GM12878 (cell line): ENCODE measurements around the gene ZNF670. TPM values are rescaled to one million over a fixed set of nuclear protein-coding genes. Genes with fewer than 3 reads are reported as not detected.

Source experiments
- ATAC-seq: fragments of 200-7000 bp; cut with Tn5 transposase; 3 replicates; pipeline ENCODE4 v1.9.1; 2020; ENCODE audit warnings: mild to moderate bottlenecking, moderate library complexity
- BruUV-seq: library from RNA; stranded (reverse); fragments of 400-500 nt; replicated peaks from 2 replicates; lab custom pipeline; 2021; lab: Mats Ljungman, UMichigan
- CTCF ChIA-PET: fragments of 300-600 bp; sonication (Branson Sonifier 250); formaldehyde crosslinking; extraction: SDS; loops from one replicate; lab custom pipeline; 2021; ENCODE audit warnings: inconsistent platforms; lab: Yijun Ruan, JAX
- POLR2A ChIA-PET: fragments of 350-600 bp; formaldehyde crosslinking; extraction: SDS; loops from one replicate; lab custom pipeline; 2021; ENCODE audit warnings: inconsistent platforms; lab: Charles Lee
- RAD21 ChIA-PET: fragments of 300-600 bp; sonication (Branson Sonifier 250); formaldehyde crosslinking; loops from one replicate; lab custom pipeline; 2023; ENCODE audit warnings: antibody characterized with exemption; ENCODE audit not compliant: unreplicated experiment; lab: Charles Lee
- SMC1A ChIA-PET: fragments of 300-600 bp; sonication (Branson Sonifier 250); formaldehyde crosslinking; loops from one replicate; lab custom pipeline; 2023; ENCODE audit not compliant: unreplicated experiment, uncharacterized antibody; lab: Charles Lee
- DNase-seq: peaks from one replicate; pipeline ENCODE4 v3.0.0-alpha.2; 2011; ENCODE audit warnings: low read depth, low spot score
- FAIRE-seq: peaks from 3 replicates; lab custom pipeline; 2011; peaks lifted over from hg19 to GRCh38; lab: Jason Lieb, UNC
- H2AFZ ChIP-seq: 2 replicates; pipeline ENCODE4 v1.6.0; 2011; ENCODE audit warnings: low read depth, low read length, control low read depth; ENCODE audit not compliant: control insufficient read depth
- H3K27ac ChIP-seq: 2 replicates; pipeline ENCODE4 v1.5.1; 2011; ENCODE audit warnings: control low read depth; ENCODE audit not compliant: control insufficient read depth, insufficient read depth
- H3K27me3 ChIP-seq, 2 experiments: replicated peaks in 1 of 2; 2 replicates each; pipeline versions ENCODE4 v1.6.0 to v1.6.1; 2011; ENCODE audit warnings: low read length in 1 of 2; ENCODE audit not compliant: control insufficient read depth in 2 of 2, insufficient read depth in 2 of 2
- H3K36me3 ChIP-seq, 2 experiments: 2 replicates each; pipeline ENCODE4 v1.5.1; 2011; ENCODE audit warnings: low read length in 1 of 2; ENCODE audit not compliant: control insufficient read depth in 2 of 2, insufficient read depth in 2 of 2
- H3K4me1 ChIP-seq: 2 replicates; pipeline ENCODE4 v1.6.1; 2011; ENCODE audit warnings: mild to moderate bottlenecking, low read length, moderate library complexity, mixed read lengths; ENCODE audit not compliant: control insufficient read depth, insufficient read depth
- H3K4me2 ChIP-seq: 2 replicates; pipeline ENCODE4 v1.6.0; 2011; ENCODE audit warnings: control low read depth; ENCODE audit not compliant: control insufficient read depth, insufficient read depth
- H3K4me3 ChIP-seq: fragments of 200-600 bp; sonication (generic); 2 replicates; pipeline ENCODE4 v1.5.1; 2016
- H3K79me2 ChIP-seq: 2 replicates; pipeline ENCODE4 v1.6.0; 2011; ENCODE audit warnings: low read length; ENCODE audit not compliant: control insufficient read depth, insufficient read depth
- H3K9ac ChIP-seq: 2 replicates; pipeline ENCODE4 v1.8.0; 2011; ENCODE audit warnings: low read length, control low read depth, mixed read lengths; ENCODE audit not compliant: control insufficient read depth, insufficient read depth
- H3K9me3 ChIP-seq: replicated peaks from 3 replicates; pipeline ENCODE4 v1.5.1; 2011; ENCODE audit warnings: mild to moderate bottlenecking, low read length; ENCODE audit not compliant: control insufficient read depth, insufficient read depth
- H4K20me1 ChIP-seq: 2 replicates; pipeline ENCODE4 v1.6.0; 2011; ENCODE audit not compliant: control insufficient read depth, insufficient read depth
- BHLHE40 ChIP-seq, 2 experiments: fragments of 450-650 bp in 1 of 2; IDR thresholded peaks; 2 replicates each; pipeline ENCODE4 v1.6.1; 2011 to 2017; ENCODE audit warnings: low read depth in 2 of 2, borderline replicate concordance in 1 of 2, improper control_type of control experiment in 1 of 2, low read length in 1 of 2, mild to moderate bottlenecking in 1 of 2
- CREB1 ChIP-seq: IDR thresholded peaks from 2 replicates; pipeline ENCODE4 v1.6.1; 2012; ENCODE audit warnings: low read depth, mild to moderate bottlenecking, inconsistent platforms
- HSF1 ChIP-seq: fragments of 150-350 bp; IDR thresholded peaks from 2 replicates; pipeline ENCODE4 v1.6.1; 2014; ENCODE audit warnings: mild to moderate bottlenecking, low read depth, low read length
- IRF4 ChIP-seq: IDR thresholded peaks from 2 replicates; pipeline ENCODE4 v1.6.1; 2011; ENCODE audit warnings: low read depth, low read length
- JUNB ChIP-seq: IDR thresholded peaks from 2 replicates; pipeline ENCODE4 v1.6.1; 2016; ENCODE audit warnings: antibody characterized with exemption, mild to moderate bottlenecking
- KAT2A ChIP-seq: conservative IDR thresholded peaks from 2 replicates; pipeline ENCODE4 v1.6.1; 2011; ENCODE audit warnings: low read depth, low read length; ENCODE audit not compliant: control insufficient read depth
- KDM1A ChIP-seq: fragments of 200-600 bp; sonication (generic); IDR thresholded peaks from 2 replicates; pipeline ENCODE4 v1.6.1; 2016; ENCODE audit warnings: borderline replicate concordance
- MEF2B ChIP-seq: fragments of 450-650 bp; IDR thresholded peaks from 2 replicates; pipeline ENCODE4 v1.6.1; 2018; ENCODE audit warnings: mild to moderate bottlenecking, moderate library complexity; ENCODE audit not compliant: partially characterized antibody, poor library complexity, severe bottlenecking
- MYB ChIP-seq: fragments of 150-350 bp; IDR thresholded peaks from 2 replicates; pipeline ENCODE4 v1.6.1; 2014; ENCODE audit warnings: mild to moderate bottlenecking, low read depth, low read length, borderline replicate concordance
- PAX5 ChIP-seq: IDR thresholded peaks from 2 replicates; pipeline ENCODE4 v1.6.1; 2011; ENCODE audit warnings: low read depth, low read length, borderline replicate concordance
- POLR2AphosphoS2 ChIP-seq: IDR thresholded peaks from 2 replicates; pipeline ENCODE4 v1.6.1; 2011; ENCODE audit warnings: low read depth, mild to moderate bottlenecking, low read length, improper control_type of control experiment, moderate library complexity
- SMAD1 ChIP-seq: fragments of 450-650 bp; IDR thresholded peaks from 2 replicates; pipeline ENCODE4 v1.6.1; 2018; ENCODE audit warnings: mild to moderate bottlenecking, low read depth; ENCODE audit not compliant: partially characterized antibody
- YBX1 ChIP-seq: fragments of 450-650 bp; IDR thresholded peaks from 2 replicates; pipeline ENCODE4 v1.6.1; 2016; ENCODE audit warnings: antibody characterized with exemption
- WGBS: methylation state at CpG from one replicate; pipeline ENCODE4 v1.1.6; 2016; ENCODE audit warnings: low lambda C conversion rate; ENCODE audit not compliant: insufficient replicate concordance, insufficient coverage; ENCODE audit errors: missing lambda C conversion rate; 5-methylcytosine and 5-hydroxymethylcytosine counted together
- in situ Hi-C: fragments of 300-500 bp; cut with MboI; formaldehyde crosslinking; loops from 9 replicates; pipeline ENCODE4 v1.14.3; 2018; ENCODE audit warnings: mixed read lengths
- intact Hi-C: fragments of 100-400 bp; cut with micrococcal nuclease; formaldehyde crosslinking; loops from one replicate; pipeline ENCODE4 v1.14.2; 2022; ENCODE audit not compliant: unreplicated experiment
- polyA plus RNA-seq, 11 experiments: library from polyadenylated mRNA; depleted of rRNA in 4 of 11; unstranded in 6 of 11; stranded (reverse) in 5 of 11; fragments of >200 nt; fragmentation: Nextera tagmentation in 4 of 11; fragmentation: Illumina TruSeq in 1 of 11; extraction: Ambion mirVana in 4 of 11; extraction: Trizol in 1 of 11; gene quantifications; 1 replicate in 1 of 11; 2 replicates in 10 of 11; pipeline versions ENCODE4 v1.2.1 to v1.2.3, GENCODE V29; 2011 to 2016; ENCODE audit warnings: inconsistent platforms in 2 of 11, missing spikeins in 2 of 11, low read depth in 1 of 11
- total RNA-seq, 4 experiments: library from RNA; depleted of rRNA in 3 of 4; stranded (reverse); fragments of >200 nt in 3 of 4; fragmentation: Illumina TruSeq in 1 of 4; extraction: Trizol in 1 of 4; gene quantifications; 2 replicates each; pipeline versions ENCODE4 v1.2.1 to v1.2.3, GENCODE V29; 2013 to 2021
- TF ChIP-seq, protein P1 (sequence below): fragments of 450-650 bp; IDR thresholded peaks from 2 replicates; pipeline ENCODE4 v1.6.1; 2017; ENCODE audit warnings: low read depth, mild to moderate bottlenecking, moderate library complexity

ZNF670 gene
- total and polyA plus RNA-seq, 10 of the 15 experiments (the other 5 are each of a cell fraction or from before 2014, with no cell fraction given), result 3.0 to 9.0 (median 5.3) TPM

GRCh38 chr1:247111700-247112478 is 33.3 kb upstream of the ZNF670 start:
- H3K9ac ChIP-seq, result no peak overlapping the region
- no peak overlapping the region for H3K27ac ChIP-seq
- FAIRE-seq, result no peak
- H3K4me3 ChIP-seq, result no peak overlapping the region
- no peaks in the 10 kb centered on the region for H3K79me2 ChIP-seq
- no peaks in the 10 kb centered on the region for H3K4me1 ChIP-seq
- no peak for DNase-seq
- TF ChIP-seq MYB (no peak), KAT2A (no peak), PAX5 (no peak), CREB1 (no peak)
- peaks cover 1 to 5% of the 10 kb centered on the region in 2 experiments; a peak in 3 of 4 replicates for H3K27me3 ChIP-seq
- H4K20me1 ChIP-seq, result no peaks in the 10 kb centered on the region
- ChIA-PET SMC1A (interaction anchor here (0.5 kb wide), 1 partner anchor 56 kb away, joined by 3 read pairs; no protein-coding TSS in a partner anchor), POLR2A (no interaction called here), CTCF (no interaction called here), RAD21 (no interaction called here)
- no peaks in the 10 kb centered on the region for H3K36me3 ChIP-seq
- intact Hi-C loops, result no loop called here
- BruUV-seq, result no TSS peak
- in situ Hi-C loops, result no loop called here
- H3K4me2 ChIP-seq, result peak overlapping the region; percentile 33; the same call in 1 of the 2 replicates
- peaks cover 4% of the 10 kb centered on the region; the same call in 2 of the 3 replicates for H3K9me3 ChIP-seq
- H2AFZ ChIP-seq, result no peak overlapping the region
- 50% methylated on average over 52 of the region's 78 CpGs for WGBS
- ATAC-seq, result no peak; the same call in 2 of the 3 replicates

GRCh38 chr1:247111259-247111699 is 32.7 kb upstream of the ZNF670 start:
- Histone ChIP-seq H3K9me3 (peaks cover 4% of the 10 kb centered on the region; the same call in 2 of the 3 replicates), H3K4me2 (peak overlapping the region; percentile 33; the same call in 1 of the 2 replicates), H3K79me2 (no peaks in the 10 kb centered on the region), H3K36me3 (no peaks in the 10 kb centered on the region), H3K27ac (no peak overlapping the region), H3K9ac (no peak overlapping the region), H3K4me3 (no peak overlapping the region), H4K20me1 (no peaks in the 10 kb centered on the region), H3K4me1 (no peaks in the 10 kb centered on the region), H3K27me3 (peaks cover 1 to 5% of the 10 kb centered on the region in 2 experiments; a peak in 3 of 4 replicates), H2AFZ (no peak overlapping the region)
- FAIRE-seq (no peak), ATAC-seq (no peak), DNase-seq (no peak)
- WGBS, result 36% methylated on average over 15 of the region's 62 CpGs
- BruUV-seq, result no TSS peak
- ChIA-PET CTCF (no interaction called here), SMC1A (no interaction called here), POLR2A (no interaction called here), RAD21 (no interaction called here)
- intact Hi-C loops, result no loop called here
- in situ Hi-C loops, result no loop called here
- TF ChIP-seq YBX1 (no peak), HSF1 (no peak), SMAD1 (no peak), KDM1A (no peak), BHLHE40 (IDR thresholded peaks at IDR 0.05; ENCODE audit: borderline replicate concordance in 1 of 2, low read depth in 2 of 2, low read length in 1 of 2) (no peak), MEF2B (no peak), POLR2AphosphoS2 (no peak), JUNB (no peak), IRF4 (no peak)
- TF ChIP-seq, protein P1, sequence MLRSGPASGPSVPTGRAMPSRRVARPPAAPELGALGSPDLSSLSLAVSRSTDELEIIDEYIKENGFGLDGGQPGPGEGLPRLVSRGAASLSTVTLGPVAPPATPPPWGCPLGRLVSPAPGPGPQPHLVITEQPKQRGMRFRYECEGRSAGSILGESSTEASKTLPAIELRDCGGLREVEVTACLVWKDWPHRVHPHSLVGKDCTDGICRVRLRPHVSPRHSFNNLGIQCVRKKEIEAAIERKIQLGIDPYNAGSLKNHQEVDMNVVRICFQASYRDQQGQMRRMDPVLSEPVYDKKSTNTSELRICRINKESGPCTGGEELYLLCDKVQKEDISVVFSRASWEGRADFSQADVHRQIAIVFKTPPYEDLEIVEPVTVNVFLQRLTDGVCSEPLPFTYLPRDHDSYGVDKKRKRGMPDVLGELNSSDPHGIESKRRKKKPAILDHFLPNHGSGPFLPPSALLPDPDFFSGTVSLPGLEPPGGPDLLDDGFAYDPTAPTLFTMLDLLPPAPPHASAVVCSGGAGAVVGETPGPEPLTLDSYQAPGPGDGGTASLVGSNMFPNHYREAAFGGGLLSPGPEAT, result no peak
